GM06990 (cell line): ENCODE data around the gene NEK11.

Experiments
- DNase-seq: peaks from one replicate; pipeline ENCODE4 v3.0.0-alpha.2; 2011; ENCODE audit not compliant: insufficient read length; ENCODE audit errors: extremely low read depth
- H3K27me3 ChIP-seq: replicated peaks from 2 replicates; pipeline ENCODE4 v1.6.0; 2011; ENCODE audit warnings: low read length; ENCODE audit not compliant: control insufficient read depth, insufficient read depth
- H3K36me3 ChIP-seq: 2 replicates; pipeline ENCODE4 v1.5.1; 2011; ENCODE audit warnings: low read length; ENCODE audit not compliant: control insufficient read depth, insufficient read depth
- H3K4me3 ChIP-seq: replicated peaks from 2 replicates; pipeline ENCODE4 v1.5.1; 2011; ENCODE audit warnings: low read depth, mild to moderate bottlenecking, control low read depth, low read length
- TF ChIP-seq, protein P1 (sequence below): IDR thresholded peaks from 2 replicates; pipeline ENCODE4 v1.5.1; 2011; ENCODE audit warnings: low read length, control low read depth, mild to moderate bottlenecking, inconsistent platforms; ENCODE audit not compliant: insufficient read depth, poor library complexity, severe bottlenecking

NEK11 gene

GRCh38 chr3:131008326-131008725 lies 18.4 kb upstream of the NEK11 start:
- TF ChIP-seq, protein P1, sequence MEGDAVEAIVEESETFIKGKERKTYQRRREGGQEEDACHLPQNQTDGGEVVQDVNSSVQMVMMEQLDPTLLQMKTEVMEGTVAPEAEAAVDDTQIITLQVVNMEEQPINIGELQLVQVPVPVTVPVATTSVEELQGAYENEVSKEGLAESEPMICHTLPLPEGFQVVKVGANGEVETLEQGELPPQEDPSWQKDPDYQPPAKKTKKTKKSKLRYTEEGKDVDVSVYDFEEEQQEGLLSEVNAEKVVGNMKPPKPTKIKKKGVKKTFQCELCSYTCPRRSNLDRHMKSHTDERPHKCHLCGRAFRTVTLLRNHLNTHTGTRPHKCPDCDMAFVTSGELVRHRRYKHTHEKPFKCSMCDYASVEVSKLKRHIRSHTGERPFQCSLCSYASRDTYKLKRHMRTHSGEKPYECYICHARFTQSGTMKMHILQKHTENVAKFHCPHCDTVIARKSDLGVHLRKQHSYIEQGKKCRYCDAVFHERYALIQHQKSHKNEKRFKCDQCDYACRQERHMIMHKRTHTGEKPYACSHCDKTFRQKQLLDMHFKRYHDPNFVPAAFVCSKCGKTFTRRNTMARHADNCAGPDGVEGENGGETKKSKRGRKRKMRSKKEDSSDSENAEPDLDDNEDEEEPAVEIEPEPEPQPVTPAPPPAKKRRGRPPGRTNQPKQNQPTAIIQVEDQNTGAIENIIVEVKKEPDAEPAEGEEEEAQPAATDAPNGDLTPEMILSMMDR = no peak
- DNase-seq = no peak
- Histone ChIP-seq H3K4me3 (no peak overlapping the region), H3K27me3 (no peaks in the 10 kb centered on the region), H3K36me3 (peaks cover 4% of the 10 kb centered on the region)

- no peak for DNase-seq
- Histone ChIP-seq H3K36me3 (peaks cover 4% of the 10 kb centered on the region), H3K27me3 (no peaks in the 10 kb centered on the region), H3K4me3 (no peak overlapping the region)
- TF ChIP-seq, protein P1 = no peak
Measured at GRCh38 chr3:131009698-131010097, 17.0 kb upstream of the NEK11 start.

DNA sequence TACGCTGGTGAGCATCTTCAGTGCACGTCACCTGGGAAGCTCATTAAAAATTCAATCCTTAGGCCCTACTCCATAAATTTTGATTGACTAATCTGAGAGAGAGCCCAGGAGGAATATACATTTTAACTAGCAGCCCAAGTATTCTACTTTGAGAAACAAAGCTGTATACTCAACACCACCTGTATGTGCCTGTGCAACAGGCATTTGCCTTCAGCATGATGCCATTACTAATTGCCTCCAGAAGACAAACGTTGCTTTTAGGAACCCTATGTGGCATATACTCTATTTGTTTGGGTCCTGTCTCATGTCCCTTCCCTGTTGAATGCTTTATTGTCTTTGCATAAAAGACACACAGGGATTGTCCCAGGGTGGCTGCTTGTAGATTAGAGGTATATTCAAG lies 7.7 kb upstream of the NEK11 start:
- DNase-seq = no peak
- TF ChIP-seq, protein P1 = no peak
- H3K36me3 ChIP-seq = peaks cover 2% of the 10 kb centered on the region

DNA sequence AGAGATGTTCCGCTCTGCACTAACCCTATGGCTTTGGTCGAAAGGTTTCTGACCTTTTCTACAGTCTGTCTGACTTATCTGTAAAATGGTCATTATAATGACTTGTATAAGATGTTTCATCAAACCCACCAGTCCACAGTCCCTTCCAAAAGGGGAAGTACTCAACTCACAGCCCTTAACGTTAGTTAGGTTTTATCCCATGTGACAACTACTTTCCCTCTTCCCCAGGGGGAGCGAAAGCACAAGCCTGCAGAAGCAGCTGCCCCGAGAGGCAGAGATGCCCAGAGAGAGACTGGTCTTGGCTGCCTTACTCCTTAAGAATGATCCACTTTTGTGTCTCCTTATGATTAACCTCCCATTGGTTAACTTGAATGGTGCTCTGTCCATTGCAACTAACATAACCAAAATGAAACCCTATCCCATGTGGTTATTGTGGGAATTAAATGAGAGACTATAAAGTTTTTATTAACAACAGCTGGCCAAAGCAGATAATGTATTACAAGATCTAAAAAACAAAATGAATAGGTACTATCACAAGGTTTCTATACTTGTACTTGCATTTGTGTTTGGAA lies 6.5 kb upstream of the NEK11 start:
- Histone ChIP-seq H3K4me3 (no peak overlapping the region), H3K27me3 (no peaks in the 10 kb centered on the region), H3K36me3 (peaks cover 2% of the 10 kb centered on the region)
- DNase-seq = no peak
- TF ChIP-seq, protein P1 = no peak

More for the DNA sequence above, 7.7 kb upstream of the NEK11 start:
- H3K27me3 ChIP-seq = no peaks in the 10 kb centered on the region
- no peak overlapping the region for H3K4me3 ChIP-seq

GRCh38 chr3:131025539-131025938 lies 1.1 kb upstream of the NEK11 start:
- H3K4me3 ChIP-seq = peak overlapping the region; percentile 93
- H3K27me3 ChIP-seq = no peaks in the 10 kb centered on the region
- TF ChIP-seq, protein P1 = no peak
- H3K36me3 ChIP-seq = no peaks in the 10 kb centered on the region; the same call in 1 of the 2 replicates
- no peak for DNase-seq

DNA sequence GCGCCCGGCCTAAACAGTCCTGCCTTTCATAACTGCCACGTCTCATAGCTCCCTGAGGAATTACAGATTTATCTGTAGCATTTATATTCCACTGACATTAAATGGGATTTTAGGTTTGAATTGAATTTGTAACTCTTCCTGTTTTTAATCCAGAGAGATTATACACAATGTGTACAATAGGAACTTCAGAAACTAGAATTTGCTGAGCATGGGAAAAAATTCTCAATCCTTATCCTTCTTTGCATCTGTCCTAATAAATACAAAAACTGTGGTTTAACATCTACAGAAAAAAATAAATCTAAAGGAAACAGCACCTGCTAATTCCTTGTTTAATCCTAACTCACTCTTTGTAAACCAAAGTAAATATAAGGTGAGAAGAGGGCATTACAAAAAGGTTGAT lies 2.2 kb downstream of the NEK11 start:
- Histone ChIP-seq H3K4me3 (no peak overlapping the region), H3K27me3 (no peaks in the 10 kb centered on the region), H3K36me3 (no peaks in the 10 kb centered on the region)
- no peak for DNase-seq
- TF ChIP-seq, protein P1 = no peak
